SK-N-SH treated with all-trans-retinoic acid at 6 μM for 48 hours (cell line): ENCODE results near the gene C19orf81.

Experiments
- ATAC-seq: fragments of 200-7000 bp; cut with Tn5 transposase; 3 replicates; pipeline ENCODE4 v1.9.1; 2020; ENCODE audit warnings: mild to moderate bottlenecking, moderate library complexity
- BACH2 ChIP-seq: fragments of 250-450 bp; sonication (Bioruptor Pico); IDR thresholded peaks from 2 replicates; pipeline ENCODE4 v1.9.0; 2021; ENCODE audit warnings: mild to moderate bottlenecking, borderline replicate concordance
- CSDC2 ChIP-seq: fragments of 250-450 bp; sonication (Bioruptor Pico); IDR thresholded peaks from 2 replicates; pipeline ENCODE4 v1.5.0; 2020; ENCODE audit warnings: mild to moderate bottlenecking, moderate library complexity
- ESRRG ChIP-seq: fragments of 250-450 bp; sonication (Bioruptor Pico); IDR thresholded peaks from 2 replicates; pipeline ENCODE4 v1.6.1; 2021; ENCODE audit warnings: mild to moderate bottlenecking
- GLIS3 ChIP-seq: fragments of 250-450 bp; sonication (Bioruptor Pico); IDR thresholded peaks from 2 replicates; pipeline ENCODE4 v1.5.0; 2020; ENCODE audit warnings: mild to moderate bottlenecking, moderate library complexity
- ISL1 ChIP-seq: fragments of 250-450 bp; sonication (Bioruptor Pico); IDR thresholded peaks from 2 replicates; pipeline ENCODE4 v2.1.2; 2022; ENCODE audit warnings: mild to moderate bottlenecking, moderate library complexity
- OSR1 ChIP-seq: fragments of 250-450 bp; sonication (Bioruptor Pico); IDR thresholded peaks from 2 replicates; pipeline ENCODE4 v1.8.0; 2022; ENCODE audit warnings: moderate library complexity, mild to moderate bottlenecking, inconsistent platforms
- POU6F1 ChIP-seq: fragments of 250-450 bp; sonication (Bioruptor Pico); IDR thresholded peaks from 2 replicates; pipeline ENCODE4 v1.8.0; 2021; ENCODE audit warnings: low read depth, mild to moderate bottlenecking, moderate library complexity, borderline replicate concordance
- PPARA ChIP-seq: fragments of 250-450 bp; sonication (Bioruptor Pico); IDR thresholded peaks from 2 replicates; pipeline ENCODE4 v1.5.0; 2020; ENCODE audit warnings: mild to moderate bottlenecking, borderline replicate concordance
- RARB ChIP-seq: fragments of 250-450 bp; sonication (Bioruptor Pico); IDR thresholded peaks from 2 replicates; pipeline ENCODE4 v1.8.0; 2021; ENCODE audit warnings: mild to moderate bottlenecking, moderate library complexity
- SNAI2 ChIP-seq: fragments of 250-450 bp; sonication (Bioruptor Pico); IDR thresholded peaks from 2 replicates; pipeline ENCODE4 v1.5.0; 2020; ENCODE audit warnings: mild to moderate bottlenecking, moderate library complexity
- TOX ChIP-seq: fragments of 250-450 bp; sonication (Bioruptor Pico); IDR thresholded peaks from 2 replicates; pipeline ENCODE4 v1.8.0; 2021; ENCODE audit warnings: mild to moderate bottlenecking, moderate library complexity, borderline replicate concordance
- ZFP3 ChIP-seq: fragments of 250-450 bp; sonication (Bioruptor Pico); IDR thresholded peaks from 2 replicates; pipeline ENCODE4 v1.5.0; 2020; ENCODE audit warnings: mild to moderate bottlenecking, moderate library complexity
- ZFP30 ChIP-seq: fragments of 450-650 bp; formaldehyde crosslinking; IDR thresholded peaks from 2 replicates; pipeline ENCODE4 v1.5.0; 2022; ENCODE audit warnings: mild to moderate bottlenecking, moderate library complexity
- ZNF565 ChIP-seq: fragments of 450-650 bp; formaldehyde crosslinking; conservative IDR thresholded peaks from 2 replicates; pipeline ENCODE4 v1.5.0; 2020; ENCODE audit warnings: low read depth, mild to moderate bottlenecking, moderate library complexity
- ZNF70 ChIP-seq: fragments of 450-650 bp; formaldehyde crosslinking; IDR thresholded peaks from 2 replicates; pipeline ENCODE4 v1.5.0; 2020; ENCODE audit warnings: mild to moderate bottlenecking, moderate library complexity
- ZNF8 ChIP-seq: fragments of 450-650 bp; formaldehyde crosslinking; IDR thresholded peaks from 2 replicates; pipeline ENCODE4 v1.5.0; 2020; ENCODE audit warnings: mild to moderate bottlenecking, moderate library complexity
- TF ChIP-seq, protein P1 (sequence below): fragments of 250-450 bp; sonication (Bioruptor Pico); IDR thresholded peaks from 2 replicates; pipeline ENCODE4 v1.5.1; 2020; ENCODE audit warnings: low read depth, mild to moderate bottlenecking, moderate library complexity
- TF ChIP-seq, protein P2 (sequence below): fragments of 250-450 bp; sonication (Bioruptor Pico); IDR thresholded peaks from 2 replicates; pipeline ENCODE4 v1.8.0; 2020; ENCODE audit warnings: mild to moderate bottlenecking, moderate library complexity, borderline replicate concordance
- TF ChIP-seq, protein P3 (sequence below): fragments of 250-450 bp; sonication (Bioruptor Pico); IDR thresholded peaks from 2 replicates; pipeline ENCODE4 v1.5.1; 2021; ENCODE audit warnings: mild to moderate bottlenecking, moderate library complexity
- TF ChIP-seq, protein P4 (sequence below): fragments of 250-450 bp; sonication (Bioruptor Pico); IDR thresholded peaks from 2 replicates; pipeline ENCODE4 v1.5.0; 2020; ENCODE audit warnings: mild to moderate bottlenecking, moderate library complexity

Gene C19orf81

DNA sequence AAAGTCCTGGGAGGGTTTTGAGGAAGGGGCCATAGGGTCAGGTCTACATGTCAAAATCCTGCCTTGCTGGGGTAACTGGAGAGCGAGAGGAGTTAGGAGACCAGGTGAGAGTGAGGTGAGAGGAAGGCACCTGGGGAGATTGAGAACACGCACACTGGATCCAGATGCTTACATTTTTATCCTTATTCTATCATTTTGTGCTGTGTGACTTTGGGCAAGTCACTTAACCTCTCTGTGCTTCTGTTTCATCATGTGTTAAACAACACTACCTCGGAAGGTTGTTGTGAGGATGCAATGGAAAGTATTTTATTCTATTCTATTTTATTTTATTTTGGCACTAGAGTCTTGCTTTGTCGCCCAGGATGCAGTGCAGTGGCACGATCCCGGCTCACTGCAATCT lies 3.5 kb downstream of the C19orf81 start:
- TF ChIP-seq TOX (no peak), ZNF70 (CRISPR knock-in tag) (no peak), ZFP3 (CRISPR knock-in tag) (no peak), OSR1 (CRISPR knock-in tag) (no peak), RARB (CRISPR knock-in tag) (no peak)
- TF ChIP-seq, protein P1, sequence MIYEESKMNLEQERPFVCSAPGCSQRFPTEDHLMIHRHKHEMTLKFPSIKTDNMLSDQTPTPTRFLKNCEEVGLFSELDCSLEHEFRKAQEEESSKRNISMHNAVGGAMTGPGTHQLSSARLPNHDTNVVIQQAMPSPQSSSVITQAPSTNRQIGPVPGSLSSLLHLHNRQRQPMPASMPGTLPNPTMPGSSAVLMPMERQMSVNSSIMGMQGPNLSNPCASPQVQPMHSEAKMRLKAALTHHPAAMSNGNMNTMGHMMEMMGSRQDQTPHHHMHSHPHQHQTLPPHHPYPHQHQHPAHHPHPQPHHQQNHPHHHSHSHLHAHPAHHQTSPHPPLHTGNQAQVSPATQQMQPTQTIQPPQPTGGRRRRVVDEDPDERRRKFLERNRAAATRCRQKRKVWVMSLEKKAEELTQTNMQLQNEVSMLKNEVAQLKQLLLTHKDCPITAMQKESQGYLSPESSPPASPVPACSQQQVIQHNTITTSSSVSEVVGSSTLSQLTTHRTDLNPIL (CRISPR knock-in tag) = no peak
- TF ChIP-seq, all 23 proteins: peak for 0
- ATAC-seq = no peak

DNA sequence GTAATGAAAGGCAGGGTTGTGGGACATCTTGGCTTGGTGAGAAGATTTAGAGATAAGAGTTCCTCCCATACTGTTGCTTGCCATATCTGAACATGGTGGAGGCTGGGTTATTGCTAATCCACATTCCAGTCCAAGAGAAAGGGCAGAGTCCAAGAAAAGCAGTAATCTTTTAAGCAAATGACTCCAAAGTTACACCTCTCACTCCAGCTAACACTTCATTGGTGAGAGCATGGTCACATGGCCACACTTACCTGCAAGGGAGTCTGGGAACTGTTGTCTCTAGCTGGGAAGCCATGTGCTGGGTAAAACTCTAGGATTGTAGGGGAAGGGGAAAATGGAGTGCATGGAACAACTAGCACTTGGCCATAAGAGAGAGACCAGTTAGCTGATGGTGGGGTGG lies 5.6 kb downstream of the C19orf81 start:
- no peak for ATAC-seq
- no peak for TF ChIP-seq SNAI2
- TF ChIP-seq PPARA (CRISPR knock-in tag) = no peak

- no peak for ATAC-seq
- TF ChIP-seq, protein P2, sequence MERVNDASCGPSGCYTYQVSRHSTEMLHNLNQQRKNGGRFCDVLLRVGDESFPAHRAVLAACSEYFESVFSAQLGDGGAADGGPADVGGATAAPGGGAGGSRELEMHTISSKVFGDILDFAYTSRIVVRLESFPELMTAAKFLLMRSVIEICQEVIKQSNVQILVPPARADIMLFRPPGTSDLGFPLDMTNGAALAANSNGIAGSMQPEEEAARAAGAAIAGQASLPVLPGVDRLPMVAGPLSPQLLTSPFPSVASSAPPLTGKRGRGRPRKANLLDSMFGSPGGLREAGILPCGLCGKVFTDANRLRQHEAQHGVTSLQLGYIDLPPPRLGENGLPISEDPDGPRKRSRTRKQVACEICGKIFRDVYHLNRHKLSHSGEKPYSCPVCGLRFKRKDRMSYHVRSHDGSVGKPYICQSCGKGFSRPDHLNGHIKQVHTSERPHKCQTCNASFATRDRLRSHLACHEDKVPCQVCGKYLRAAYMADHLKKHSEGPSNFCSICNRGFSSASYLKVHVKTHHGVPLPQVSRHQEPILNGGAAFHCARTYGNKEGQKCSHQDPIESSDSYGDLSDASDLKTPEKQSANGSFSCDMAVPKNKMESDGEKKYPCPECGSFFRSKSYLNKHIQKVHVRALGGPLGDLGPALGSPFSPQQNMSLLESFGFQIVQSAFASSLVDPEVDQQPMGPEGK (CRISPR knock-in tag) = no peak
- TF ChIP-seq PPARA (CRISPR knock-in tag) (no peak), BACH2 (no peak), POU6F1 (CRISPR knock-in tag) (no peak), ESRRG (no peak), ZNF70 (CRISPR knock-in tag) (no peak), RARB (CRISPR knock-in tag) (no peak), SNAI2 (no peak), ISL1 (CRISPR knock-in tag) (no peak), GLIS3 (CRISPR knock-in tag) (no peak), ZFP3 (CRISPR knock-in tag) (no peak), ZFP30 (CRISPR knock-in tag) (no peak), ZNF8 (CRISPR knock-in tag) (no peak), CSDC2 (no peak), OSR1 (CRISPR knock-in tag) (no peak), ZNF565 (CRISPR knock-in tag) (no peak), TOX (no peak)
- TF ChIP-seq, protein P3, sequence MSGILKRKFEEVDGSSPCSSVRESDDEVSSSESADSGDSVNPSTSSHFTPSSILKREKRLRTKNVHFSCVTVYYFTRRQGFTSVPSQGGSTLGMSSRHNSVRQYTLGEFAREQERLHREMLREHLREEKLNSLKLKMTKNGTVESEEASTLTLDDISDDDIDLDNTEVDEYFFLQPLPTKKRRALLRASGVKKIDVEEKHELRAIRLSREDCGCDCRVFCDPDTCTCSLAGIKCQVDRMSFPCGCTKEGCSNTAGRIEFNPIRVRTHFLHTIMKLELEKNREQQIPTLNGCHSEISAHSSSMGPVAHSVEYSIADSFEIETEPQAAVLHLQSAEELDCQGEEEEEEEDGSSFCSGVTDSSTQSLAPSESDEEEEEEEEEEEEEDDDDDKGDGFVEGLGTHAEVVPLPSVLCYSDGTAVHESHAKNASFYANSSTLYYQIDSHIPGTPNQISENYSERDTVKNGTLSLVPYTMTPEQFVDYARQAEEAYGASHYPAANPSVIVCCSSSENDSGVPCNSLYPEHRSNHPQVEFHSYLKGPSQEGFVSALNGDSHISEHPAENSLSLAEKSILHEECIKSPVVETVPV (CRISPR knock-in tag) = no peak
- TF ChIP-seq, protein P4, sequence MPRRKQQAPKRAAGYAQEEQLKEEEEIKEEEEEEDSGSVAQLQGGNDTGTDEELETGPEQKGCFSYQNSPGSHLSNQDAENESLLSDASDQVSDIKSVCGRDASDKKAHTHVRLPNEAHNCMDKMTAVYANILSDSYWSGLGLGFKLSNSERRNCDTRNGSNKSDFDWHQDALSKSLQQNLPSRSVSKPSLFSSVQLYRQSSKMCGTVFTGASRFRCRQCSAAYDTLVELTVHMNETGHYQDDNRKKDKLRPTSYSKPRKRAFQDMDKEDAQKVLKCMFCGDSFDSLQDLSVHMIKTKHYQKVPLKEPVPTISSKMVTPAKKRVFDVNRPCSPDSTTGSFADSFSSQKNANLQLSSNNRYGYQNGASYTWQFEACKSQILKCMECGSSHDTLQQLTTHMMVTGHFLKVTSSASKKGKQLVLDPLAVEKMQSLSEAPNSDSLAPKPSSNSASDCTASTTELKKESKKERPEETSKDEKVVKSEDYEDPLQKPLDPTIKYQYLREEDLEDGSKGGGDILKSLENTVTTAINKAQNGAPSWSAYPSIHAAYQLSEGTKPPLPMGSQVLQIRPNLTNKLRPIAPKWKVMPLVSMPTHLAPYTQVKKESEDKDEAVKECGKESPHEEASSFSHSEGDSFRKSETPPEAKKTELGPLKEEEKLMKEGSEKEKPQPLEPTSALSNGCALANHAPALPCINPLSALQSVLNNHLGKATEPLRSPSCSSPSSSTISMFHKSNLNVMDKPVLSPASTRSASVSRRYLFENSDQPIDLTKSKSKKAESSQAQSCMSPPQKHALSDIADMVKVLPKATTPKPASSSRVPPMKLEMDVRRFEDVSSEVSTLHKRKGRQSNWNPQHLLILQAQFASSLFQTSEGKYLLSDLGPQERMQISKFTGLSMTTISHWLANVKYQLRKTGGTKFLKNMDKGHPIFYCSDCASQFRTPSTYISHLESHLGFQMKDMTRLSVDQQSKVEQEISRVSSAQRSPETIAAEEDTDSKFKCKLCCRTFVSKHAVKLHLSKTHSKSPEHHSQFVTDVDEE (CRISPR knock-in tag) = no peak
Measured at GRCh38 chr19:50657222-50657669, 8.0 kb downstream of the C19orf81 start.
